Raji (cell line): ENCODE data around the gene DIP2A.

Source experiments
- POLR2A ChIP-seq: IDR thresholded peaks from 2 replicates; pipeline ENCODE4 v1.6.1; 2011; ENCODE audit warnings: low read depth, low read length, control low read depth; ENCODE audit not compliant: insufficient read depth

The DIP2A gene

DNA sequence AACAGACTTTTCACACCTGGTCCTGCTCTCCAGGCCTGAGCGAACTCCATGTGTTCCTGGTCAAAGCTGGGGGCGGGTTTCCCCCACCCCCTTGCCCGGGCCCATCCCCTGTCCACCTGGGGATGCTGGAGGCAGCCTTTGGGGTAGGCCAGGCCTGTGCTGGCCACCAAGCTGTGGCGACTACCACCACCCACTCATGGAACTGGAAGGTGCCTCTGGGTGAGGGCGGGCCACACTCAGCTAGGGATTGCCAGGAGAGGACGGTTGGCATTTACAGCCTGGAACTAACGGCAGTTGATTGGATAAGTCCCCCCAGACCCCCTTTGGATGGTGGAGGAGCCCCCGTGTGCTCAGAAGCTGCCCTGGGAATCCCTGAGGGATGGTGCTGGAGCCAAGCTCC, 138.3 kb downstream of the DIP2A start:
- no peak for TF ChIP-seq POLR2A

DNA sequence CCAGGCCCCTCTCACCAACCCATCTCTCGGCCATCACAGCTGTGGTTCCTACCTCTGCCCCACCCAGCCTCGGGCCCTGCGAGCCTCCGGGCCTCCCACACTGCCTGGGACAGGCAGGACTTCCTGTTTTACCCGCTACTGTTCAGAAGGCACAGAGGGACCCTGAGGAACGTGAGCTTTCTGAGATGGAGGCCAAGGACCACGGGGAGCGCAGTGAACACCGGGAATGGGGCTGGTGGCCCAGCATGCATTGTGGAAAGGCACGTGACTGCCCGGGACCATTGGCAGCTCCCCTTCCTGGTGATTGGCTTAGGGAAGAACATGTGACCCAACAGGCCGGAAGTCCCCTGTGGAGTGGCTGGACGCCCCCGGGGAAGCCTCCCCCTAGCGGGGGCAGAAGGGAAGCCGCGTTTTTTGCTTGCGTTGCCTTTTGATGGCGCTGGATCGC, 139.2 kb downstream of the DIP2A start:
- no peak for TF ChIP-seq POLR2A

DNA sequence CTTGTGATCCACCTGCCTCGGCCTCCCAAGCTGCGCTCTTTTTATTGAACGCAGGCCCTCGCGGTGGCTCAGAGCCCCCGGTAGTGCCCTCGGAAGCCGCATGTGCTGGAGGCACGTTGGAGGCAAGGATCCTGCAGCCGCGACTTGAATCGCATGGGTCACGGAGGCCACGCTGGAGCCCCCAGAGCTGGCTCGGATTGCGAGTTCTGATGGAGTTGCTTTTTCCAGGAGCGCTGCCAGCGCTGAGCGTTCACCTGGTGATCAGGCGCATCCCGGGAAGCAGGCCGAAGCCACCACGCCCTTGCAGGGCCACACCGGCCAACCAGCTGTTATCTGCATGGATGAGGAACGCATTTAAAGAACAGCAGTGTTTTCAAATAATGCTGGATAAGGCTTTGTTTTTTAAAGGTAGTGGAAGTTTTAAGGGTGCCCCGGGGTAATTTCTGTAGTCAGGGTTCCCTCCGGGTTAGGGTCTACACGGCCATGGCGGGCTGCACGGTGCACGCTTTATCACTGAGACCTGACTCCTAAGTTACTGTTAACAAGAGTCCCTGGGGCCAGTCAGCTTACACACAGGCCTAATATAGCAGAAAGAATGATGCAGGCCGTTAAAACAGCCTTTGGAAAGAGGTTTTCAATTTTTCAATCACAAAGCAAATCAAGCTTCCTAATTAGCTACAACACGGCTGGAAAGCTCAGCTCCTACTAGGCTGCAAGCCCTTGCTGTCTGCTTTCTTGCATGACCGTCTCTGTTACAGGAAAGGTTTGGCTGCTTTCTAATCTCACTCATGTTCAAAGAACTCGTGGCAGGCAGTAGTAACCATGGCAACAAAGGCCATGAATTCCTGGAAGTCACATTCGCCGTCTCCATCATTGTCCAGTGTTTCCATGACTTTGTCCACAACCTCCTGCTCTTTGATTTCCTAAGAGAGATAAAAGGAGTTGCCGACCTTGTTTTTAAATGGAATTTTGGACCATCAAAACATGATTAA, 140.2 kb downstream of the DIP2A start:
- no peak for TF ChIP-seq POLR2A

DNA sequence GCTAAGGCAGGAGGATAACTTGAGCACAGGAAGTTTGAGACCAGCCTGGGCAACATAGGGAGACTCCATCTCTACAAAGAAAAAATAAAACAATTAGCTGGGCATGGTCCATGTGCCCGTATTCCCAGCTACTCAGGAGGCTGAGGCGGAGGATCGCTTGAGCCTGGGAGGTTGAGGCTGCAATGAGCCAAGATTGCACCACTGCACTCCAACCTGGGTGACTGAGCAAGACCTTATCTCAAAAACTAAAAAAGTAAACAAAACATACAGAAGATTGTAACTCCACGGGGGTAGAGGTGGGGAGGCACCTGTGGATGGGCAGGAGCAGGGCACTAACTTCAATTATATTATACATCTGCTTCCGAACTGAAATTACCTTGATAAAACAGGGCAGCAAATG, 141.6 kb downstream of the DIP2A start:
- no peak for TF ChIP-seq POLR2A

- no peak for TF ChIP-seq POLR2A
Measured at GRCh38 chr21:46600978-46601377, 142.3 kb downstream of the DIP2A start.

- no peak for TF ChIP-seq POLR2A
Measured at GRCh38 chr21:46603228-46603627, 144.5 kb downstream of the DIP2A start.

DNA sequence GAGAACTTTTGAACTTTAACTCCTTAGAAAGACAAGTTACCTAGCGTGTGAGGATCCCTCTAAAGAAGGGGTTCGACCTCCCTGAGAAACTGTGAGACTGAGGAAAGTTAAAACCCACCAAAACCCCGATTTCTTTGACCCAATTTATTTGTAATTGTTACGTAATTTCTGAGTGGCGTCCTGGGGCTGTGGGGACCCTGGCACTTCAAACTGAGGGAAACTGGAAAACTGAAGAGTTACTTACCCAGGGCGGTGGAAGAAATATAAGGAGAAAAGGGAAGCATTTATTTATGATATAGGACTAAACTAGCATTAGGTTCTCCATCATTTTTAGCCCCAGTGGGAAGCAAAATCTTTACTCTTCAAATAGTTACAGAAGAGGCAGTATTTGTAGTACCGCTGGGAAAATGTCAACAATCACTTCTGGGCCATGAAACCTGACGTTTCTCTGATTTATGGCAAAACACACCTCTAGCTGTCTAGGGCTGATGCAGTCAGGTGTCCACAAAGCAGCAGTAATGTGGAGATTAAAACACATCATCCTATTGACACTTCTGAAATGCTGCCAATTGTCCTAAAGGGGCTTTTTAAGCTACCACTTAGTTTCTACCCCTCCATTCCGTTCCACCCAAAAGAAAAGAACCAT, 145.8 kb downstream of the DIP2A start:
- TF ChIP-seq POLR2A = no peak

DNA sequence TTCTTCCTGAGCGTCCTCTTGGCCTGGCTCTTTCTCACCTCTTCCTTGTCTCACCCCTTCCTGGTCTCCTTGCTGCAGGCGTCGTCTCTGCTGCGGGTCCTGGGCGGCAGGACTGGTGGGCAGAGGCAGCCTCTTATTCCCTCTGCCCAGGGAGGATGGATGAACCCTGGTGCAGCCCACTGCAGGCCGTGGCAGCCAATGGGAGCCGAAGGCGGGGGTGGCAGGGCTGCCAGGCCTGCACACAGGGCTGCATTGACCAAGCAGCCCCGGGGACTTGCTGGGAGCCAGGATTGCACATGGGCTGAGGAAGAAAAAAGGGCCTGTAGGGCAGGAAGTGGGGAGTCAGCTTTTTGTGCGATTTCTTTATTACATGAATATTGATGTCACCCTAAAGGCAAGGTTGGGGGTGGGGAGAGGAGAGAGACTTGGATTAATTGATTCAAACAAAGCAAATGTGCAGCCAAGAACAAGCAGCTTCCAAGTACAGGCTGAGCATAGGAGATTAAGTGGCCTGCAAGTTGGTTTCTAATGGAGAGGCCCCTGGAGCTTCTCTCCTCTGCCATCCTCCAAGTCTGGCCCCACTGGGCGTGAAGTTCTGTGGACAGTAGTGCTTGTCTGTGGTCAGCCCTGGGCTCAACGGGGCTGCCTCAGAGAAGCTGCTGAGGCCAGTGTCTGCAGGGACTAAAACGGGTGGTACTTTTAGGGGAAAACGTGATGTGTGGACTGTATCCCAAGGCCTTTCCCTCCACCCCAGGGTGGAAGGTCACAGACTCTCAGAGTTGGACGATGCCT, 146.5 kb downstream of the DIP2A start, which contains the start of gene S100B:
S100B (minus strand) TSS at position 108 of the 792 bp plus-strand sequence. CDS start 2,667 bp downstream, outside the sequence.
- TF ChIP-seq POLR2A = no peak

GRCh38 chr21:46605767-46606426, 147.2 kb downstream of the DIP2A start:
- TF ChIP-seq POLR2A = no peak

DNA sequence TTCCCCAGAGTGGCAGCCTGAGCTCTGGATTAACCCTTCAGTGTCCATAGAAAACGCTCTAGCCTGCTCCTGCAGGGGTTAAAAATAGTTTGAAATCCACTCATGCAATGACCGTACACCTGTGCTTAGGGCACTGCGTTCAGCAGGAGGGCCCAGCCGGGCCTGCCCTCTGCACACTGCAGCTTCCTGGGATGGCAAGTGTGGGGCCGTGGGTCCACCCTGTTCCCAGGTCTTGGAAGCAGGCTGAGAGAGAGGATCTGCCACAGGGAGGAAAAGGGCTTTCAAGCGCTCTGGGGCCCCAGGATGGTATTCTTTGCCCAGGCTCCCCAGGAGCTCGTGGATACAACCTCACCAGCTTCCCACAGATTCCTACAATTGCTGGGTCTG, 147.7 kb downstream of the DIP2A start:
- no peak for TF ChIP-seq POLR2A

GRCh38 chr21:46607636-46608035, 148.9 kb downstream of the DIP2A start:
- TF ChIP-seq POLR2A = no peak

- no peak for TF ChIP-seq POLR2A
Measured at GRCh38 chr21:46608672-46609111, 150.0 kb downstream of the DIP2A start.

DNA sequence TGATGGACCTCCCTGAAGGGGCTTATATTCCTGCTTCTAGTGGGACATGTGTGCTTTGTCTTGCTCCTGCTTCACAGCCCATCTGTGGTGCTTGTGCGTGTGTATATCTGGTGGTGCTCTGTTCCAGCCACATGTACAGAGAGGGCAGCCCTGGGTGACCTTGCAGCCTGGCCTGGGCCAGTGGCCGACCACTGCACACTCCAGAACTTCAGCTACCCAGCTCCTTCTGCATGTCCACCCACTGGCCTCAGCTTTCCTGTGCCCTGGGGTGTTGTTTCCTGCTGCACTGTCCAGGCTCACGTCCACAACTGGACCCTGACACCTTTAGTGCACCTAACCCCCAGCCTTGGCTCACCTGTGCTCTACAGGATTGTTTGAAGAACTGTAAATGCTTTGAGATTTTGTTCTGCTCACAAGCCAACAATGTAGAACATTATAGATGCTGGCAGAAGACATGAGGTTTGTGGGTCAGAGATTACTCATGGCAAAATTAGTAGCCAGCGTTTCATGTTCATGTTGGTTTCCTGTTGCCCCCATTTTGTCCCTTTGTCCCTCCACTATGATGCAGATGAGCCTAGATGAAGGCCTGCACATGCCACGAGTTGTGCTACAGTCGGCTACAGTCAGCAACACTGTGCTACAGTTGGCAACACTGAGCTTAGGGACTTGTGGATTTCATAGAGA, 151.5 kb downstream of the DIP2A start:
- no peak for TF ChIP-seq POLR2A

- TF ChIP-seq POLR2A = no peak
Measured at GRCh38 chr21:46613391-46613790, 154.7 kb downstream of the DIP2A start.
